H1 (cell line): ENCODE data around the gene VSIG10. TPM values are rescaled to one million over a fixed set of nuclear protein-coding genes. Genes with fewer than 3 reads are reported as not detected.

Source experiments
- CTCF ChIA-PET: fragments of 300-600 bp; sonication (Branson Sonifier 250); formaldehyde crosslinking; loops from one replicate; lab custom pipeline; 2021; ENCODE audit not compliant: partially characterized antibody; lab: Charles Lee
- POLR2A ChIA-PET: fragments of 300-600 bp; sonication (Branson Sonifier 250); formaldehyde crosslinking; loops from one replicate; lab custom pipeline; 2021; ENCODE audit warnings: inconsistent platforms; ENCODE audit not compliant: partially characterized antibody; lab: Charles Lee
- DNase-seq, 2 experiments: peaks; one replicate each; pipeline versions ENCODE4 v3.0.0 to v3.0.0-alpha.2; 2010 to 2022; ENCODE audit warnings: low spot score in 2 of 2, low read depth in 1 of 2, mixed read lengths in 1 of 2
- FAIRE-seq: peaks from 2 replicates; lab custom pipeline; 2011; peaks lifted over from hg19 to GRCh38; lab: Jason Lieb, UNC
- H2AFZ ChIP-seq: 2 replicates; pipeline ENCODE4 v1.8.1; 2012; ENCODE audit warnings: low read length, inconsistent platforms
- H2AK5ac ChIP-seq: 2 replicates; pipeline ENCODE4 v1.6.1; 2013; ENCODE audit warnings: low read depth, low read length
- H2BK120ac ChIP-seq: replicated peaks from 2 replicates; pipeline ENCODE3; 2013; ENCODE audit warnings: low read depth, low read length, inconsistent platforms
- H2BK12ac ChIP-seq: 2 replicates; pipeline ENCODE4 v1.6.1; 2013; ENCODE audit warnings: low read depth, low read length
- H2BK15ac ChIP-seq: 2 replicates; pipeline ENCODE4 v1.6.1; 2013; ENCODE audit warnings: low read length
- H2BK20ac ChIP-seq: 2 replicates; pipeline ENCODE4 v1.6.1; 2013; ENCODE audit warnings: low read length
- H2BK5ac ChIP-seq: 2 replicates; pipeline ENCODE4 v1.6.1; 2013; ENCODE audit warnings: low read depth, low read length
- H3K14ac ChIP-seq: 2 replicates; pipeline ENCODE4 v1.6.1; 2013; ENCODE audit warnings: inconsistent platforms; ENCODE audit not compliant: insufficient read length
- H3K18ac ChIP-seq: 2 replicates; pipeline ENCODE4 v1.6.1; 2013; ENCODE audit warnings: low read length; ENCODE audit errors: extremely low read depth
- H3K23ac ChIP-seq: 2 replicates; pipeline ENCODE4 v1.6.1; 2013; ENCODE audit warnings: inconsistent platforms; ENCODE audit not compliant: insufficient read length
- H3K23me2 ChIP-seq: 2 replicates; pipeline ENCODE4 v1.6.1; 2013; ENCODE audit warnings: low read depth, low read length
- H3K27ac ChIP-seq: 2 replicates; pipeline ENCODE4 v1.6.1; 2011; ENCODE audit warnings: low read depth, low read length, inconsistent platforms
- H3K27me3 ChIP-seq, 4 experiments: replicated peaks in 1 of 4; 1 replicate in 1 of 4; 2 replicates in 3 of 4; pipeline versions ENCODE4 v1.6.1 to v1.8.1; 2011 to 2013; ENCODE audit warnings: low read length in 3 of 4, mild to moderate bottlenecking in 3 of 4, inconsistent platforms in 2 of 4, mixed read lengths in 2 of 4, moderate library complexity in 1 of 4; ENCODE audit not compliant: control insufficient read depth in 3 of 4, insufficient read depth in 3 of 4; ENCODE audit errors: extremely low read depth in 1 of 4
- H3K36me3 ChIP-seq, 4 experiments: 2 replicates each; pipeline versions ENCODE4 v1.6.1 to v1.8.1; 2011 to 2013; ENCODE audit warnings: mild to moderate bottlenecking in 4 of 4, low read length in 3 of 4, moderate library complexity in 2 of 4, control low read depth in 1 of 4, inconsistent platforms in 1 of 4; ENCODE audit not compliant: insufficient read depth in 4 of 4, control insufficient read depth in 2 of 4
- H3K4ac ChIP-seq: replicated peaks from 2 replicates; pipeline ENCODE3; 2013; ENCODE audit warnings: low read length, low read depth, mixed read lengths, inconsistent platforms; ENCODE audit not compliant: insufficient read length
- H3K4me1 ChIP-seq, 4 experiments: replicated peaks in 1 of 4; 1 replicate in 1 of 4; 2 replicates in 3 of 4; pipeline versions ENCODE4 v1.6.1 to v1.8.1; 2011 to 2013; ENCODE audit warnings: low read length in 3 of 4, inconsistent platforms in 2 of 4, mixed read lengths in 1 of 4; ENCODE audit not compliant: insufficient read depth in 4 of 4, control insufficient read depth in 3 of 4
- H3K4me2 ChIP-seq, 2 experiments: 2 replicates each; pipeline versions ENCODE4 v1.6.1 to v1.8.1; 2011 to 2013; ENCODE audit warnings: low read depth in 2 of 2, low read length in 2 of 2, control low read depth in 1 of 2, inconsistent platforms in 1 of 2, mild to moderate bottlenecking in 1 of 2; ENCODE audit not compliant: insufficient read depth in 1 of 2
- H3K4me3 ChIP-seq, 4 experiments: fragments of 200-600, 300-600 bp in 1 of 4; sonication (generic), shearing (Covaris generic), sonication (Bioruptor Twin) in 1 of 4; 2 replicates each; pipeline versions ENCODE4 v1.5.1 to v1.8.1; 2011 to 2016; ENCODE audit warnings: low read length in 4 of 4, low read depth in 3 of 4, control low read depth in 2 of 4, inconsistent platforms in 2 of 4, mild to moderate bottlenecking in 2 of 4, mixed read lengths in 1 of 4, moderate library complexity in 1 of 4; ENCODE audit not compliant: insufficient read depth in 2 of 4; ENCODE audit errors: extremely low read depth in 1 of 4
- H3K56ac ChIP-seq: replicated peaks from 2 replicates; pipeline ENCODE3; 2013; ENCODE audit warnings: low read depth, mild to moderate bottlenecking, mixed read lengths, low read length, inconsistent platforms; ENCODE audit not compliant: insufficient read length
- H3K79me1 ChIP-seq: 2 replicates; pipeline ENCODE4 v1.6.1; 2013; ENCODE audit warnings: low read depth, low read length, control low read depth
- H3K79me2 ChIP-seq, 2 experiments: 2 replicates each; pipeline versions ENCODE4 v1.6.1 to v1.8.1; 2012 to 2013; ENCODE audit warnings: low read length in 2 of 2, mild to moderate bottlenecking in 2 of 2, inconsistent platforms in 1 of 2; ENCODE audit not compliant: insufficient read depth in 2 of 2, control insufficient read depth in 1 of 2
- H3K9ac ChIP-seq, 4 experiments: replicated peaks in 1 of 4; 1 replicate in 1 of 4; 2 replicates in 3 of 4; pipeline versions ENCODE4 v1.6.1 to v1.8.1; 2011 to 2013; ENCODE audit warnings: low read depth in 3 of 4, low read length in 3 of 4, control low read depth in 2 of 4, mild to moderate bottlenecking in 2 of 4, moderate library complexity in 2 of 4, inconsistent platforms in 1 of 4; ENCODE audit errors: extremely low read depth in 1 of 4
- H3K9me3 ChIP-seq, 2 experiments: 2 replicates each; pipeline versions ENCODE4 v1.6.1 to v1.8.1; 2012 to 2013; ENCODE audit warnings: mild to moderate bottlenecking in 2 of 2, moderate library complexity in 2 of 2, control low read depth in 1 of 2, inconsistent platforms in 1 of 2, low read depth in 1 of 2, low read length in 1 of 2, mixed read lengths in 1 of 2; ENCODE audit not compliant: insufficient read depth in 2 of 2
- H4K20me1 ChIP-seq, 2 experiments: replicated peaks in 1 of 2; 2 replicates each; pipeline versions ENCODE3 to v1.8.1; 2011 to 2013; ENCODE audit warnings: inconsistent platforms in 2 of 2, low read length in 2 of 2, mild to moderate bottlenecking in 1 of 2; ENCODE audit not compliant: insufficient read depth in 2 of 2, control insufficient read depth in 1 of 2
- H4K5ac ChIP-seq: 2 replicates; pipeline ENCODE4 v1.6.1; 2013; ENCODE audit warnings: low read length, low read depth, mixed read lengths, inconsistent platforms; ENCODE audit not compliant: insufficient read length
- H4K8ac ChIP-seq: 2 replicates; pipeline ENCODE4 v1.8.0; 2013; ENCODE audit warnings: mild to moderate bottlenecking, moderate library complexity, low read length, inconsistent platforms; ENCODE audit not compliant: insufficient read depth; ENCODE audit errors: extremely low read depth
- H4K91ac ChIP-seq: replicated peaks from 2 replicates; pipeline ENCODE3; 2013; ENCODE audit warnings: low read length, mixed read lengths, inconsistent platforms; ENCODE audit not compliant: insufficient read length
- CEBPB ChIP-seq: IDR thresholded peaks from 2 replicates; pipeline ENCODE4 v1.6.1; 2012; ENCODE audit warnings: low read depth, low read length
- CREB1 ChIP-seq: IDR thresholded peaks from 2 replicates; pipeline ENCODE4 v1.6.1; 2012; ENCODE audit warnings: inconsistent platforms
- FOSL1 ChIP-seq: IDR thresholded peaks from 2 replicates; pipeline ENCODE4 v1.6.1; 2011; ENCODE audit warnings: mild to moderate bottlenecking, low read depth, low read length, moderate library complexity; ENCODE audit not compliant: insufficient read depth
- HDAC6 ChIP-seq: IDR thresholded peaks from one replicate; pipeline ENCODE4 v1.7.1; 2012; ENCODE audit warnings: low read depth, mild to moderate bottlenecking, inconsistent platforms, low read length, moderate library complexity
- KDM4A ChIP-seq: IDR thresholded peaks from one replicate; pipeline ENCODE4 v1.7.1; 2012; ENCODE audit warnings: low read depth, mild to moderate bottlenecking, moderate library complexity, low read length, inconsistent platforms; ENCODE audit not compliant: severe bottlenecking
- NRF1 ChIP-seq: IDR thresholded peaks from 2 replicates; pipeline ENCODE4 v1.6.1; 2011; ENCODE audit warnings: mild to moderate bottlenecking, low read depth, low read length, improper control_type of control experiment
- POLR2AphosphoS5 ChIP-seq: IDR thresholded peaks from 2 replicates; pipeline ENCODE4 v1.6.1; 2011; ENCODE audit warnings: low read depth, low read length
- RFX5 ChIP-seq: IDR thresholded peaks from 2 replicates; pipeline ENCODE4 v1.6.1; 2011; ENCODE audit warnings: low read depth, low read length, improper control_type of control experiment, borderline replicate concordance
- RXRA ChIP-seq: IDR thresholded peaks from 2 replicates; pipeline ENCODE4 v1.6.1; 2011; ENCODE audit warnings: low read depth, mild to moderate bottlenecking, low read length, moderate library complexity; ENCODE audit not compliant: insufficient read depth
- SAP30 ChIP-seq: fragments of 300-600 bp; sonication (generic); IDR thresholded peaks from 2 replicates; pipeline ENCODE4 v1.7.1; 2012; ENCODE audit warnings: low read length, moderate library complexity, mild to moderate bottlenecking, inconsistent platforms; ENCODE audit not compliant: insufficient read depth, insufficient replicate concordance
- SUZ12 ChIP-seq: fragments of 200-600 bp; sonication (generic); IDR thresholded peaks from 2 replicates; pipeline ENCODE4 v1.6.1; 2012; ENCODE audit warnings: mild to moderate bottlenecking, inconsistent platforms, low read length, moderate library complexity, mixed read lengths
- TAF1 ChIP-seq: IDR thresholded peaks from 2 replicates; pipeline ENCODE4 v1.6.1; 2011; ENCODE audit warnings: mild to moderate bottlenecking, low read depth, low read length
- TCF12 ChIP-seq: IDR thresholded peaks from 2 replicates; pipeline ENCODE4 v1.6.1; 2011; ENCODE audit warnings: low read depth, mild to moderate bottlenecking, low read length
- TEAD4 ChIP-seq: IDR thresholded peaks from 2 replicates; pipeline ENCODE4 v1.6.1; 2012; ENCODE audit warnings: low read depth, low read length, inconsistent platforms, mixed read lengths
- ZNF274 ChIP-seq: IDR thresholded peaks from 2 replicates; pipeline ENCODE4 v1.7.0; 2012; ENCODE audit warnings: low read length, borderline replicate concordance; ENCODE audit errors: extremely low read depth
- WGBS, 2 experiments: shearing (Covaris generic) in 1 of 2; methylation state at CpG; one replicate each; pipeline versions ENCODE4 v1.1.6 to v1.1.7; 2013 to 2015; ENCODE audit warnings: low lambda C conversion rate in 2 of 2, mixed read lengths in 2 of 2, inconsistent platforms in 1 of 2, low coverage in 1 of 2, missing lambda C conversion rate in 1 of 2; ENCODE audit not compliant: insufficient replicate concordance in 2 of 2, insufficient coverage in 1 of 2, insufficient read length in 1 of 2; ENCODE audit errors: extremely low coverage in 1 of 2, missing lambda C conversion rate in 1 of 2; 5-methylcytosine and 5-hydroxymethylcytosine counted together
- polyA plus RNA-seq, 7 experiments: library from polyadenylated mRNA; depleted of rRNA in 3 of 7; stranded (reverse) in 5 of 7; unstranded in 2 of 7; fragments of >200 nt in 5 of 7; fragments of 200-250 nt in 2 of 7; gene quantifications; 1 replicate in 5 of 7; 2 replicates in 1 of 7; 4 replicates in 1 of 7; pipeline versions ENCODE4 v1.2.1 to v1.2.3, GENCODE V29; 2011 to 2013; ENCODE audit warnings: missing spikeins in 2 of 7, mixed read lengths in 2 of 7
- total RNA-seq: library from RNA; stranded (reverse); fragmentation: NEBNext Ultra II Directional; extraction: Animal tissue kit (Norgen Biotek cat#: 25700); gene quantifications from 2 replicates; pipeline ENCODE4 v1.2.1, GENCODE V29; 2021

Gene VSIG10
- total and polyA plus RNA-seq, 2 of the 8 experiments (the other 6 are each of a cell fraction or from before 2014, with no cell fraction given), result 34.4 to 93.6 TPM

- no peak overlapping the region for H3K56ac ChIP-seq
- H3K4me2 ChIP-seq, result no peak overlapping the region
- H3K27me3 ChIP-seq, result no peaks in the 10 kb centered on the region
- no peaks in the 10 kb centered on the region for H3K36me3 ChIP-seq
- H2BK5ac ChIP-seq, result no peak overlapping the region
- DNase-seq, result no peak
- 0 out of 2 replicates have a peak overlapping the region, but pooled peaks have one; percentile 19 for H2BK12ac ChIP-seq
- no peaks in the 10 kb centered on the region for H3K9me3 ChIP-seq
- no peak overlapping the region for H4K8ac ChIP-seq
- no peak for FAIRE-seq
- H2BK20ac ChIP-seq, result 0 out of 2 replicates have a peak overlapping the region, but pooled peaks have one; percentile 62
- no peak overlapping the region for H3K14ac ChIP-seq
- H4K5ac ChIP-seq, result no peak overlapping the region
- H3K27ac ChIP-seq, result no peak overlapping the region
- H3K79me2 ChIP-seq, result no peaks in the 10 kb centered on the region
- H2BK120ac ChIP-seq, result no peak overlapping the region
- no peak overlapping the region for H2AFZ ChIP-seq
- no peak overlapping the region for H3K18ac ChIP-seq
- H3K4ac ChIP-seq, result no peak overlapping the region
- POLR2A ChIA-PET, result interaction anchor here (0.9 to 11.5 kb wide), 3 partner anchors 14 to 24 kb away, joined by 3 to 130 read pairs (median 3); partner anchors contain the start of gene PEBP1
- no peak overlapping the region for H2AK5ac ChIP-seq
- 95% methylated on average over 5 of the region's 5 CpGs; no CpG with 5 or more reads in 1 of the 2 experiments for WGBS, 2 experiments
- H3K23ac ChIP-seq, result no peak overlapping the region
- H4K91ac ChIP-seq, result no peak overlapping the region
- CTCF ChIA-PET, result interaction anchor here (0.7 to 8.2 kb wide), 4 partner anchors 8 to 252 kb away, joined by 3 to 39 read pairs (median 4); partner anchors contain the start of gene SUDS3
- peaks cover 0 to 11% (median 7%) of the 10 kb centered on the region in 4 experiments; a peak in 5 of 7 replicates for H3K4me1 ChIP-seq
- no peaks in the 10 kb centered on the region for H4K20me1 ChIP-seq
- no peaks in the 10 kb centered on the region for H3K23me2 ChIP-seq
- H3K9ac ChIP-seq, result no peak overlapping the region
- no peaks in the 10 kb centered on the region for H3K79me1 ChIP-seq
- H2BK15ac ChIP-seq, result no peak overlapping the region
- no peak overlapping the region for H3K4me3 ChIP-seq
- TF ChIP-seq KDM4A, result no peak
- TF ChIP-seq CREB1, result no peak
- no peak for TF ChIP-seq TEAD4
- no peak for TF ChIP-seq SAP30
- no peak for TF ChIP-seq FOSL1
- no peak for TF ChIP-seq CEBPB
- TF ChIP-seq SUZ12, result no peak
- TF ChIP-seq ZNF274, result no peak
- no peak for TF ChIP-seq RXRA
- TF ChIP-seq RFX5, result no peak
- TF ChIP-seq TAF1, result no peak
- TF ChIP-seq POLR2AphosphoS5, result no peak
- TF ChIP-seq NRF1, result no peak
- TF ChIP-seq HDAC6, result no peak
- TF ChIP-seq TCF12, result no peak
Observed at GRCh38 chr12:118124333-118124874, 20.6 kb upstream of the VSIG10 start.
